ENCODE results near the gene PPP2R2B.

DNA sequence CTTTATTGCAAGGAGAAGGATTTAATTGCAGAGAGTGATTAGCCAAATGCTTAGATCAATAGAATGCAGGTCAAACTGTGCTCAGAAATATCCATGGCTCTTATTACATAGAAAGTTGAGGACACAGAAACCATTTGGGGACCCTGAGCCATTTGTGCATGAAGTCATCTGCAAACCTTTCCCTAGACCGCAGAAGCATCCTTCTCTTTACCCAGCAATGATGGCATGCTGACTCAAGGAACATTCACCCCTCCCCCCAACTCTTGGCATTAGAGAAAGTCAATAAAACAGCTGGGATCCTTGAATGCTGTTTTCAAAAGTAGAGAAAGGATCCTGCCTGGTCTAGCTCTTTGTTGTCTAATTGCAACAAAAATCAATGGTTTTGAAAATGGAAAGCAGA lies 73.5 kb downstream of the PPP2R2B start:
- TF ChIP-seq, protein P1, sequence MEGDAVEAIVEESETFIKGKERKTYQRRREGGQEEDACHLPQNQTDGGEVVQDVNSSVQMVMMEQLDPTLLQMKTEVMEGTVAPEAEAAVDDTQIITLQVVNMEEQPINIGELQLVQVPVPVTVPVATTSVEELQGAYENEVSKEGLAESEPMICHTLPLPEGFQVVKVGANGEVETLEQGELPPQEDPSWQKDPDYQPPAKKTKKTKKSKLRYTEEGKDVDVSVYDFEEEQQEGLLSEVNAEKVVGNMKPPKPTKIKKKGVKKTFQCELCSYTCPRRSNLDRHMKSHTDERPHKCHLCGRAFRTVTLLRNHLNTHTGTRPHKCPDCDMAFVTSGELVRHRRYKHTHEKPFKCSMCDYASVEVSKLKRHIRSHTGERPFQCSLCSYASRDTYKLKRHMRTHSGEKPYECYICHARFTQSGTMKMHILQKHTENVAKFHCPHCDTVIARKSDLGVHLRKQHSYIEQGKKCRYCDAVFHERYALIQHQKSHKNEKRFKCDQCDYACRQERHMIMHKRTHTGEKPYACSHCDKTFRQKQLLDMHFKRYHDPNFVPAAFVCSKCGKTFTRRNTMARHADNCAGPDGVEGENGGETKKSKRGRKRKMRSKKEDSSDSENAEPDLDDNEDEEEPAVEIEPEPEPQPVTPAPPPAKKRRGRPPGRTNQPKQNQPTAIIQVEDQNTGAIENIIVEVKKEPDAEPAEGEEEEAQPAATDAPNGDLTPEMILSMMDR (IDR thresholded peaks at IDR 0.05), result no peak
- no peak for TF ChIP-seq POLR2A (IDR thresholded peaks at IDR 0.05)

All from esophagus squamous epithelium (tissue), 4 donors.